HG03045 (cell line): ENCODE results near the gene MRNIP.

Experiments used
- ATAC-seq: cut with Tn5 transposase; IDR thresholded peaks from one replicate; pipeline ENCODE4 v1.9.1; 2021; ENCODE audit warnings: mild to moderate bottlenecking, moderate library complexity; ENCODE audit not compliant: unreplicated experiment

MRNIP gene

DNA sequence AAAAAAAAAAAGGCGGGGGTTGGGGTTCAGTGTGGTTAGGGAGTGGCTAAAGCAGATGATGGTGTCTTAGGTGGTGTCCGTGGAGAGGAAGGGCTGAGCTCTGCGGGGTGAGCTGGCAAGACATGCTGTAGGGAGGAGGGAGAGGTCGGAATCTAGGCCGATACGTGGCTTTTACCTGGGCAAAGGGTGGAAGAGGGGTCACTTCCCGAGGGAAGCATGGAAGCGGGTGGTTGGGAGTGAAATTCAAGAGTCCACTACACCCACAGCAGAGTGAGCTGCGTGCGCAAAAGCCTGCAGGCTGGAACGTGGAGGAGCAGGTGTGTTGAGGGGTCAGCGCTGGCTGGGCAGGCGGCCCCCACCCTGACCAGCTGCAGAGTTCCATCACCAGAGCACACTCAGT lies 31.3 kb upstream of the MRNIP start:
- no peak for ATAC-seq

GRCh38 chr5:179887802-179888201 lies 29.2 kb upstream of the MRNIP start:
- no peak for ATAC-seq

DNA sequence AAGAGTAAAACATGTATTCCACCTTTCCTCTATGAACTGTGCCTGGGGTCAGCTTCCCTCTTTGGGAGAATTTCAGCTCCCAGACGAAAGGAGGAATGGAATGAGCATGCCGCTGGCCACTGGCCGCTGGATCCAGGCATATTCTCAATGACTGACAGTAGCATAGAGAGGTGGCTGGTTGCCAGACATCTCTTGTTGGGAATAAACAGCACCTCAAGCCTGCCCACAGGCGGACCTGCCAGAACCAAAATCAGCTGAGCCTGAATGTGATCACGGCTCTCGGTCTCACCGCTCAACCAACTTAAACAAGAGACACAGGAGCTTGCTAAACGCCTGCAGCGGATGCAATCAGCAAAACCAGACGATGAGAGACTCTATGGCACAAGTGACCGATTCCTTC lies 28.5 kb upstream of the MRNIP start:
- no peak for ATAC-seq

- no peak for ATAC-seq
These were observed 27.7 kb upstream of the MRNIP start for GRCh38 chr5:179886190-179886911.

GRCh38 chr5:179885491-179886090 lies 27.0 kb upstream of the MRNIP start:
- no peak for ATAC-seq

- ATAC-seq, result no peak
These were observed 24.5 kb upstream of the MRNIP start for GRCh38 chr5:179883163-179883562.

DNA sequence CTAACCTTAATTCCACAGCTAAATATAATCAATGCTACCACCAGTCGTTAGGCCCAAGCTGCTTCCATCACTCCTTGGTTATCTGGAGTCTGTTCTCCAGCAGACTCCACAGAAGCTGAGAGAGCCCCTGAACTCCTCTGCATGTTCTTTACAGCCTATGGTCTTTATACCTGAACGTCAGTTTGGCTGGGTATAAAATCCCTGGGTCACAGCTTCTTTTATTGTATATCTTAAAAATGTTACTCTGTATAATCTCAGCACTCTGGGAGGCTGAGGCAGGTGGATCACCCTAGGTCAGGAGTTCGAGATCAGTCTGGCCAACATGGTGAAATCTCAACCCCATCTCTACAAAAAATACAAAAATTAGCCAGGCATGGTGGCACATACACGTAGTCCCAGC lies 23.7 kb upstream of the MRNIP start:
- ATAC-seq, result no peak

GRCh38 chr5:179880848-179881590 lies 22.4 kb upstream of the MRNIP start:
- ATAC-seq, result no peak

DNA sequence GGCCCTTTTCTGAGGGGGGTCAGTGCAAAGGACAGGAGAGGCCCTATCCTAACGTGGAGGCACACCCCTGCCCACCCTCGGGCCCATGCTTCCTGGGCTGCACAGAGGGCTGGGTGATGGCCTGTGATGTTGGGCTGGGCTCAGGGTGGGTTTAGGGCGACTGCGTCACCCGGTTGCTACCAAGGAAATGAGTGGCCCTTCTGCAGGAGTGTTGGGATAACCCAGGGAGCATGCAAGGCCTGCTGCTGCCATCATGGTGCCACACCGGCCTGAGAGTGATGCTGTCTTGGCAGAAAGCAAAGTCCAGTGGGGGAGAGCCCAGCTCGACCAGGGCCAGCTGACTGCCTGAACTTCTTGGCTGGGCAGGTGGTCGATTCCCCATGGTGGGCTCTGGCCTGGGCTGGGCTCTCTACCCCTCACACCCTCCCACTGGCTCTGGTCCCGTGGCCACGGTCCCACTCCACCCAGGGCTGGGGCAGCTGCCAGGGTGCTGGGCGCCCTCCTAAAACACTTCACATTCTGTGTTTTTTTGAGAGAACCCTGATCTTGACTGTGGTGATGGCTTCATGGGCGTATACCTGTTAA lies 21.5 kb upstream of the MRNIP start:
- no peak for ATAC-seq

DNA sequence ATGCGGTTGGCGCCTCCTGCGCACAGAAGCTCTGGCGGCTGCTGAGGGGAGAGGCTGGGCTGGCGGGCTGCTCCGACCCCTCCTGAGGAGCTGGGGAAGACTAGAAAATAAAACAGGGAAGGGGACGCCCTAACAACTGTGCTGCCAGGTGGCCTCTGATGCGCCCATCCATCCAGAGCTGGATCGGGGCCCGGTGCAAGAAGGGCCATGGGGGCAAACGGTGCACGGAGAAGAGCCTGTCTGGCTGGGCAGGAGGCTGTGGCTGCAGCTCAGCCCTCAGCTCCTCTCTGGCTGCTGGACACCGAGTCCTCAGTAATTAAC lies 21.0 kb upstream of the MRNIP start:
- ATAC-seq, result no peak

- ATAC-seq, result no peak
These were observed 20.5 kb upstream of the MRNIP start for GRCh38 chr5:179879003-179879689.

DNA sequence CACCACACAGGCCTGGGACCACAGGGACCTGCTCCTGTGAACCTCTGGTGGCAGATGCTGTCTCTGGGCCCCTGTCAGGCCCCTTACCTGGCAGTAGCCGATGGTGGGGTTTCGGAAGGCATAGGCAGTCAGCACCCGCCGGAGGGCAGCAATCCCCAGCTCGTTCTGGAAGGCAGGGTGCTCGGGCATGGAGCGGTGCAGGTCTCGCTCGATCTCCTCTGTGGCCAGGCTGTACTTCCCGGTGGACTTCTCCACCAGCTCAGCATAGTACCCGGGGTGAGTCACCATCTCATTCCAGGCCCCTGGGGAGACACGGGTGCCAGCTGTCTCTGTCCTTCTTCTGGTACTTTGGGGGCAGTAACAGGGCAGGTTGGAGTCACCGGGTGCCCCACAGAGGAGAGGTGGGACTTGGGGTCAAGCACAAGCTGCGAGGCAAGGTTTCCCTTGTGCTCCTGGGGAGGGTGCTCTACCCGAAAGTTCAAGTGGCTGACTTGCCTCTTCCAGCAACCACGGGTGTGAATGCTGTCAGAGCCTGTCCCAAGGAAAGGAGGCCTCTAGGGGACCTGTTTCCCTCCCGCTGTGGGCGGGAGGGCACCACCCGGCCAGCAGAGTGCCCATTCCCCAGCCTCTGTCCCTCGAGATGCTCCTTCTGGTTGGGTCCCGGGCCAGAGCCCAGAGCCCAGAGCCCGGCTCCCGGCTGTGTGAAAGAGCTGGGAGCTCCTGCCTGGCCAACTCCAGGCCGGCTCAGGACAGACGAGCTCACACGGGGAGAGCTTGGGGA lies 19.8 kb upstream of the MRNIP start:
- ATAC-seq, result no peak

GRCh38 chr5:179876610-179876952 lies 18.0 kb upstream of the MRNIP start:
- ATAC-seq, result no peak

GRCh38 chr5:179875741-179876609 lies 17.4 kb upstream of the MRNIP start:
- no peak for ATAC-seq

DNA sequence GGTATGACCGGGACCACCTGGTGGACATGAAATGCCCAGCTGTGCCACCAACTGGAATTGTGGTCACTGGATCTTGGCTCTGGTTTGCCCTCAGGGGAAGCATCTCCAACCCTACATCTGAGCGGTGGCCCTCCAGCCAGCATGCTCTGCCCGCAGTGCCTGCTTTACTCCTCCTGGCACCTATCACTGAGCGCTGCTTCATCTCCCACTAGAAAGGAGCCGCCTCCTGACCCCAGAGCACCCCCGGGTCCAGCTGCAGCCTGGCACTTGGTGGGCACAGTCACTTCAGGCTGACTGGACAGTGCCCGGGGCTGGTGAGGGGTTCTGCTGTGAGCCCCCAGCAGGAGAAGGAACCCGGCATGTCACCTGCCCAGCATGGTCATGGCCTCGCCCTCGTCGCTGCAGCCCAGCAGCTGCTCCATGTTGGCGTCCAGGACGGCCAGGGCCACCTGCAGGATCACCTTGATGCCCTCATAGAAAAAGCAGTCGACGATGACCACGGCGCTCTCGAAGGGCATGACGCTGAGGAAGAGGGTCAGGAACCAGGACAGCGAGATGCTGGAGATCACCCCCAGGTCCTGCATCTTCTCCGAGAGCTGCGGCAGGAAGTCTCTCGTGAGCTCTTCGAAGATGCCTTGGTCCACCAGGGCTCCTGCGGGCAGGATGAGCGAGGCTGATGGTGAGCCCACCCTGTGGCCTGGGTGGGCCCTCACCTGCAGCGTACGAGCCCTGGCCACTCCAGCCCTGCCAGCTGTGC lies 16.1 kb upstream of the MRNIP start:
- no peak for ATAC-seq

GRCh38 chr5:179874136-179874535 lies 15.5 kb upstream of the MRNIP start:
- ATAC-seq, result no peak

DNA sequence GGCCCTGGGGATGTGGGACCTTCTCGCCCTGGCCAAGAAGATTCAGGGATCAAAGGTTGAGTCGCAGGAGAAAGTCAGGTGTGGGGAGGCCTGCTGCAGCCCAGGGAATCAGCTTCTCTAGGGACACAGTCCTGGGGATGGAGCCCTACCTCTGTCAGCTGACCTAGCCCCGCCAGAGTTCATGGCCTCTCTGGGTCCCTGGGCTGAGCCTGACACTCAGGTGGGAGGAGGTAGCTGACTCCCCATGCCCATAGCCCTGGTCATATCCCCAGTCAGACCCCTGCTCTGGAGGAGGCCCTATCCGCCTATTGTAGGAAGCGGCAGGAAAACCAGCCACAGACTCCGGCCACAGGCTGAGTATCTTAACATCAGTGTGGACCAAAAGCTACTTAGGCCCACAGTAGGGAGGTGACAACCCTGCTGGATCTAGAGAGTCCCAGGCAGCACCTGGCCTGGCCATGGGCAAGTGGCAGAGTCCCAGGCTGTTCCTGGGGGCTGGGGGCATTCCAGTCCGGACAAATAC lies 15.0 kb upstream of the MRNIP start:
- no peak for ATAC-seq

DNA sequence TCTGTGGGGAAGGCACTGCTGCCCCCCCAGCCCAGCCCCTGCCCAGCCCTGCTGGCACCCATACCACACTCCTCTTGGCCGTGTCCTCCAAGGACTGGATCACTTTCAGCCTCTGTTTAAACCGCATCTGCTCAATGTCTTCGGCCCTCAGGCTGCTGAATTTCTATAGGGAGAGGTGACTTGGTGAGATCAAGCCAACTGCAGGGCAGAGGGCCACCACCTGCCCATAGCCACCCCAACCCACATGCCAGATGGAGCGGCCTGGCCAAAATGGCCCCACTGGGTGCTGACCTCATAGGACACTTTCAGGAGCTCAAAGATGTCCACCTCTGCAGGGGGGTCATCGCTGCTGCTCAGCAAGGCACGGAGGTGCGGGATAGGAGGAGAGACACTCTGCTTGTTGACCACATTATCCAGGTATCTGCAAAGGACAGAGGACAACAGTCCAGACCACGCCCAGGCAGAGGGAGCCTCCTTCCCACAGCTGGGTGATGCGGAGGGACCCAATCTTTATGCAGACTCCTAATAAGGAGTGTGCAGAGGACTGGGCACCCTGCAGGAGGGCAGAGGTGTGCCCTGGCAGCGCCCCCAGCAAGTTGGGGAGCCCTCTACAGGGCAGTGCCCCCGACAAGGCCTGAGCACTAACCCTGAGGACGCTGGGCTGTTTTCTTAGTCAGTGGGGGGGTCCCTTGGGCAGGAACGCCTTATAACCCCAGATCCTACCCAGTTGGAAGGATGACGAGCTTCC lies 14.4 kb upstream of the MRNIP start:
- no peak for ATAC-seq
